ENCODE measurements around the gene ZNF629. TPM values are rescaled to one million over a fixed set of nuclear protein-coding genes. Genes with fewer than 3 reads are reported as not detected.
A peak's percentile ranks its signal among the peaks of the same experiment; 100 is the strongest.

ZNF629 gene
- total RNA-seq, 4 donors from 2014 or later = 5.0 to 11.4 (median 6.2) TPM

GRCh38 chr16:30761427-30761927, 25.5 kb downstream of the ZNF629 start:
- Histone ChIP-seq H3K4me3 (peak overlapping the region; percentile 60 to 95 (median 84)), H3K27ac (peak overlapping the region; percentile 51 to 98 (median 94)), H3K36me3 (peaks cover 26 to 56% (median 27%) of the 10 kb centered on the region in 3 donors), H3K4me1 (peaks cover 16 to 40% (median 18%) of the 10 kb centered on the region in 3 donors), H3K27me3 (no peaks in the 10 kb centered on the region), H3K9me3 (no peaks in the 10 kb centered on the region)
- TF ChIP-seq CTCF (IDR thresholded peaks at IDR 0.05) = no peak
- TF ChIP-seq POLR2A (IDR thresholded peaks at IDR 0.05) = no peak
- intact Hi-C loops (cut with DNase I) = no loop called here
- DNase-seq = no peak
- WGBS, 2 donors = 0% methylated on average over 17 of the region's 64 CpGs; no CpG with 5 or more reads in 1 of the 2 donors

GRCh38 chr16:30760577-30761426, 26.2 kb downstream of the ZNF629 start:
- peak overlapping the region; percentile 60 to 95 (median 84) for H3K4me3 ChIP-seq
- no peak for DNase-seq
- no peaks in the 10 kb centered on the region for H3K27me3 ChIP-seq
- H3K9me3 ChIP-seq = no peaks in the 10 kb centered on the region
- peaks cover 19 to 56% (median 21%) of the 10 kb centered on the region in 3 donors for H3K36me3 ChIP-seq
- intact Hi-C loops (cut with DNase I) = no loop called here
- 30 to 31% methylated on average over 20 to 22 of the region's 26 CpGs for WGBS, 2 donors
- H3K27ac ChIP-seq = peak overlapping the region; percentile 51 to 98 (median 94)
- TF ChIP-seq CTCF (IDR thresholded peaks at IDR 0.05) (no peak), POLR2A (IDR thresholded peaks at IDR 0.05) (no peak)
- peaks cover 16 to 40% (median 18%) of the 10 kb centered on the region in 3 donors for H3K4me1 ChIP-seq

GRCh38 chr16:30760001-30760559, 26.9 kb downstream of the ZNF629 start:
- DNase-seq = no peak
- TF ChIP-seq POLR2A (IDR thresholded peaks at IDR 0.05) = no peak
- TF ChIP-seq CTCF (IDR thresholded peaks at IDR 0.05) = no peak
- H3K4me3 ChIP-seq = no peak overlapping the region
- no peaks in the 10 kb centered on the region for H3K9me3 ChIP-seq
- no peak overlapping the region for H3K27ac ChIP-seq
- H3K36me3 ChIP-seq = peaks cover 12 to 56% (median 15%) of the 10 kb centered on the region in 3 donors
- WGBS, 2 donors = 80 to 87% methylated on average over 2 to 7 of the region's 7 CpGs
- intact Hi-C loops (cut with DNase I) = no loop called here
- no peaks in the 10 kb centered on the region for H3K27me3 ChIP-seq
- H3K4me1 ChIP-seq = peaks cover 16 to 40% (median 18%) of the 10 kb centered on the region in 3 donors

- peaks cover 10 to 56% (median 10%) of the 10 kb centered on the region in 3 donors for H3K36me3 ChIP-seq
- no peaks in the 10 kb centered on the region for H3K27me3 ChIP-seq
- H3K27ac ChIP-seq = peak overlapping the region in 2 of 4 donors; percentile 36 to 44
- TF ChIP-seq CTCF (IDR thresholded peaks at IDR 0.05) (no peak), POLR2A (IDR thresholded peaks at IDR 0.05) (no peak)
- no peak overlapping the region for H3K4me3 ChIP-seq
- DNase-seq = no peak
- peaks cover 16 to 34% (median 18%) of the 10 kb centered on the region in 3 donors for H3K4me1 ChIP-seq
- H3K9me3 ChIP-seq = no peaks in the 10 kb centered on the region
- WGBS, 2 donors = 77 to 89% methylated on average over 5 to 8 of the region's 10 CpGs
- intact Hi-C loops (cut with DNase I) = no loop called here
Measured at GRCh38 chr16:30758988-30759491, 28.0 kb downstream of the ZNF629 start.
